SK-N-SH treated with all-trans-retinoic acid at 6 μM for 48 hours (cell line): ENCODE data around the gene RPS19.

Experiments used
- ATAC-seq: fragments of 200-7000 bp; cut with Tn5 transposase; 3 replicates; pipeline ENCODE4 v1.9.1; 2020; ENCODE audit warnings: mild to moderate bottlenecking, moderate library complexity
- ARNTL ChIP-seq: fragments of 450-650 bp; formaldehyde crosslinking; IDR thresholded peaks from 2 replicates; pipeline ENCODE4 v1.5.0; 2020; ENCODE audit warnings: low read depth, mild to moderate bottlenecking, moderate library complexity, borderline replicate concordance
- BACH2 ChIP-seq: fragments of 250-450 bp; sonication (Bioruptor Pico); IDR thresholded peaks from 2 replicates; pipeline ENCODE4 v1.9.0; 2021; ENCODE audit warnings: mild to moderate bottlenecking, borderline replicate concordance
- CREB5 ChIP-seq: fragments of 250-450 bp; sonication (Bioruptor Pico); IDR thresholded peaks from 2 replicates; pipeline ENCODE4 v1.5.1; 2020; ENCODE audit warnings: low read depth, mild to moderate bottlenecking, moderate library complexity
- CSDC2 ChIP-seq: fragments of 250-450 bp; sonication (Bioruptor Pico); IDR thresholded peaks from 2 replicates; pipeline ENCODE4 v1.5.0; 2020; ENCODE audit warnings: mild to moderate bottlenecking, moderate library complexity
- CSRNP3 ChIP-seq: fragments of 250-450 bp; sonication (Bioruptor Pico); IDR thresholded peaks from 2 replicates; pipeline ENCODE4 v1.5.1; 2021; ENCODE audit warnings: mild to moderate bottlenecking, moderate library complexity
- GLIS3 ChIP-seq: fragments of 250-450 bp; sonication (Bioruptor Pico); IDR thresholded peaks from 2 replicates; pipeline ENCODE4 v1.5.0; 2020; ENCODE audit warnings: mild to moderate bottlenecking, moderate library complexity
- ISL1 ChIP-seq: fragments of 250-450 bp; sonication (Bioruptor Pico); IDR thresholded peaks from 2 replicates; pipeline ENCODE4 v2.1.2; 2022; ENCODE audit warnings: mild to moderate bottlenecking, moderate library complexity
- OSR1 ChIP-seq: fragments of 250-450 bp; sonication (Bioruptor Pico); IDR thresholded peaks from 2 replicates; pipeline ENCODE4 v1.8.0; 2022; ENCODE audit warnings: moderate library complexity, mild to moderate bottlenecking, inconsistent platforms
- PATZ1 ChIP-seq: fragments of 250-450 bp; sonication (Bioruptor Pico); IDR thresholded peaks from 2 replicates; pipeline ENCODE4 v1.8.0; 2020; ENCODE audit warnings: mild to moderate bottlenecking, moderate library complexity, borderline replicate concordance
- POU6F1 ChIP-seq: fragments of 250-450 bp; sonication (Bioruptor Pico); IDR thresholded peaks from 2 replicates; pipeline ENCODE4 v1.8.0; 2021; ENCODE audit warnings: low read depth, mild to moderate bottlenecking, moderate library complexity, borderline replicate concordance
- PPARA ChIP-seq: fragments of 250-450 bp; sonication (Bioruptor Pico); IDR thresholded peaks from 2 replicates; pipeline ENCODE4 v1.5.0; 2020; ENCODE audit warnings: mild to moderate bottlenecking, borderline replicate concordance
- RARB ChIP-seq: fragments of 250-450 bp; sonication (Bioruptor Pico); IDR thresholded peaks from 2 replicates; pipeline ENCODE4 v1.8.0; 2021; ENCODE audit warnings: mild to moderate bottlenecking, moderate library complexity
- SNAI2 ChIP-seq: fragments of 250-450 bp; sonication (Bioruptor Pico); IDR thresholded peaks from 2 replicates; pipeline ENCODE4 v1.5.0; 2020; ENCODE audit warnings: mild to moderate bottlenecking, moderate library complexity
- TCF4 ChIP-seq: fragments of 250-450 bp; sonication (Bioruptor Pico); IDR thresholded peaks from 2 replicates; pipeline ENCODE4 v1.8.0; 2021; ENCODE audit warnings: mild to moderate bottlenecking, moderate library complexity, borderline replicate concordance
- TOX ChIP-seq: fragments of 250-450 bp; sonication (Bioruptor Pico); IDR thresholded peaks from 2 replicates; pipeline ENCODE4 v1.8.0; 2021; ENCODE audit warnings: mild to moderate bottlenecking, moderate library complexity, borderline replicate concordance
- TSHZ2 ChIP-seq: fragments of 250-450 bp; sonication (Bioruptor Pico); IDR thresholded peaks from 2 replicates; pipeline ENCODE4 v1.5.0; 2020; ENCODE audit warnings: mild to moderate bottlenecking, moderate library complexity
- ZFP3 ChIP-seq: fragments of 250-450 bp; sonication (Bioruptor Pico); IDR thresholded peaks from 2 replicates; pipeline ENCODE4 v1.5.0; 2020; ENCODE audit warnings: mild to moderate bottlenecking, moderate library complexity
- ZFP30 ChIP-seq: fragments of 450-650 bp; formaldehyde crosslinking; IDR thresholded peaks from 2 replicates; pipeline ENCODE4 v1.5.0; 2022; ENCODE audit warnings: mild to moderate bottlenecking, moderate library complexity
- ZNF565 ChIP-seq: fragments of 450-650 bp; formaldehyde crosslinking; conservative IDR thresholded peaks from 2 replicates; pipeline ENCODE4 v1.5.0; 2020; ENCODE audit warnings: low read depth, mild to moderate bottlenecking, moderate library complexity
- ZNF70 ChIP-seq: fragments of 450-650 bp; formaldehyde crosslinking; IDR thresholded peaks from 2 replicates; pipeline ENCODE4 v1.5.0; 2020; ENCODE audit warnings: mild to moderate bottlenecking, moderate library complexity
- ZNF8 ChIP-seq: fragments of 450-650 bp; formaldehyde crosslinking; IDR thresholded peaks from 2 replicates; pipeline ENCODE4 v1.5.0; 2020; ENCODE audit warnings: mild to moderate bottlenecking, moderate library complexity

RPS19 gene

GRCh38 chr19:41888926-41889325, 28.9 kb downstream of the RPS19 start:
- TF ChIP-seq GLIS3 (CRISPR knock-in tag) (no peak), CSDC2 (CRISPR knock-in tag) (no peak), ARNTL (CRISPR knock-in tag) (no peak), OSR1 (CRISPR knock-in tag) (no peak), ISL1 (CRISPR knock-in tag) (no peak), RARB (CRISPR knock-in tag) (no peak), TCF4 (CRISPR knock-in tag) (no peak), ZFP3 (CRISPR knock-in tag) (no peak), CSRNP3 (CRISPR knock-in tag) (no peak), PATZ1 (CRISPR knock-in tag) (no peak), ZNF8 (CRISPR knock-in tag) (no peak), ZNF565 (CRISPR knock-in tag) (no peak), ZNF70 (CRISPR knock-in tag) (no peak), TSHZ2 (no peak), BACH2 (CRISPR knock-in tag) (no peak), TOX (CRISPR knock-in tag) (no peak), PPARA (CRISPR knock-in tag) (no peak)
- ATAC-seq: no peak

GRCh38 chr19:41889896-41890295, 29.8 kb downstream of the RPS19 start:
- ATAC-seq: no peak
- TF ChIP-seq PPARA (CRISPR knock-in tag) (no peak), TOX (CRISPR knock-in tag) (no peak), OSR1 (CRISPR knock-in tag) (no peak), ARNTL (CRISPR knock-in tag) (no peak), CREB5 (CRISPR knock-in tag) (no peak), ZNF565 (CRISPR knock-in tag) (no peak), PATZ1 (CRISPR knock-in tag) (no peak), RARB (CRISPR knock-in tag) (no peak), POU6F1 (CRISPR knock-in tag) (no peak), ZFP30 (no peak), SNAI2 (CRISPR knock-in tag) (no peak), TCF4 (CRISPR knock-in tag) (no peak), CSDC2 (CRISPR knock-in tag) (no peak), ZNF70 (CRISPR knock-in tag) (no peak)
